H4 (cell line): ENCODE data around the gene CEPT1. TPM values are rescaled to one million over a fixed set of nuclear protein-coding genes. Genes with fewer than 3 reads are reported as not detected.
"Not testable (repeated sequence)": the region's sequence is repeated elsewhere in the genome, so short reads cannot be mapped to it uniquely, and the experiment has no call there.

Experiments
- DNase-seq: peaks from one replicate; pipeline ENCODE4 v3.0.0-alpha.2; 2015; ENCODE audit warnings: low spot score
- total RNA-seq: library from RNA; depleted of rRNA; stranded (reverse); fragments of >200 nt; shearing (Covaris generic); gene quantifications from 2 replicates; pipeline ENCODE4 v1.2.3, GENCODE V29; 2014; rRNA removed

CEPT1 gene
- total RNA-seq, result 43.6 and 47.4 TPM in 2 replicates

- DNase-seq, result peak; percentile 88
Observed at GRCh38 chr1:111139956-111140679, at the start of gene CEPT1, which contains the start of gene DRAM2. Gene CEPT1 (plus strand): TSS chr1:111140223. CDS start chr1:111147715, 7,492 bp downstream. Gene DRAM2 (minus strand): TSS chr1:111140093. CDS start chr1:111131554, 8,539 bp downstream.

DNA sequence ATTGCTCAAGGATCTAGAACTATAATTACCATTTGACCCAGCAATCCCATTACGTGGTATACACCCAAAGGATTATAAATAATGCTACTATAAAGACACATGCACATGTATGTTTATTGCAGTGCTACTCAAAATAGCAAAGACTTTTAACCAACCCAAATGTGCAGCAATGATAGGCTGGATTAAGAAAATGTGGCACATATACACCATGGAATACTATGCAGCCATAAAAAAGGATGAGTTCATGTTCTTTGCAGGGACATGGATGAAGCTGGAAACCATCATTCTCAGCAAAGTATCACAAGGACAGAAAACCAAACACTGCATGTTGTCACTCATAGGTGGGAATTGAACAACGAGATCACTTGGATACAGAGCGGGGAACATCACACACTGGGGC lies 44.6 kb upstream of the CEPT1 start:
- not testable (repeated sequence) for DNase-seq

- DNase-seq, result no peak
Observed at GRCh38 chr1:111097356-111098099, 42.5 kb upstream of the CEPT1 start.

- no peak for DNase-seq
Observed at GRCh38 chr1:111099289-111099688, 40.7 kb upstream of the CEPT1 start.

DNA sequence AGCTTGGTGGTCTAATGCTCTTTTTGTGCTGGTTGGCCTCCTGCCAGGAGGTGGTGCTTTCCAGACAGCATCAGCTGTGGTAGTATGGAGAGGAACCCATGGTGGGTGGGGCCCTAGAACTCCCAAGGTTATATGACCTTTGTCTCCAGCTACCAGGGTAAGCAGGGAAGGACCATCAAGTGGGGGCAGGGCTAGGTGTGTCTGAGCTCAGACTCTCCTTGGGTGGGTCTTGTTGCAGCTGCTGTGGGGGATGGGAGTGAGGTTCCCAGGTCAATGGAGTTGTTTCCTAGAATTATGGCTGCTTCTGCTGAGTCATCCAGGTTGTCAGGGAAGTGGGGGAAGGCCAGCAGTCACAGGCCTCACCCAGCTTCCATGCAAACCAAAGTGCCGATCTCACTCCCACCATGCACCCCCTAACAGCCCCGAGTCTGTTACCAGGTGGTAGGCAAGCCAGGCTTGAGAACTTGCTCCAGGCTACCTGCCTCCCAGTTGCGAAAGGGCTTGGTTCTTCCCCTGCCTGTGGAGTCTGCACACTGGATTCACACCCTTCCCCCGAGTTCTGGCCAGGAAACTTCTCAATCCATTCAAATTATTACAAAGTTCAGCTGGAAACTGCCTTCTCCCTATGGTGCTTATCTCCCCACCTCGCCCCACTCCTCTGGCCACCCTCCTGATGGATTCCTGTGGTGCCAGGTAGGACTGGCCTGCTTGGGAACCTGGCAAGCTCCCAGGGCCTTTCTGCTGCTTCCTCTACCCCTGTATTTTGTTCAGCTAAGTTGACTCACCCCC lies 38.0 kb upstream of the CEPT1 start:
- no peak for DNase-seq

GRCh38 chr1:111104981-111105380 lies 35.0 kb upstream of the CEPT1 start:
- no peak for DNase-seq

- no peak for DNase-seq
Observed at GRCh38 chr1:111110197-111110899, 29.7 kb upstream of the CEPT1 start.

DNA sequence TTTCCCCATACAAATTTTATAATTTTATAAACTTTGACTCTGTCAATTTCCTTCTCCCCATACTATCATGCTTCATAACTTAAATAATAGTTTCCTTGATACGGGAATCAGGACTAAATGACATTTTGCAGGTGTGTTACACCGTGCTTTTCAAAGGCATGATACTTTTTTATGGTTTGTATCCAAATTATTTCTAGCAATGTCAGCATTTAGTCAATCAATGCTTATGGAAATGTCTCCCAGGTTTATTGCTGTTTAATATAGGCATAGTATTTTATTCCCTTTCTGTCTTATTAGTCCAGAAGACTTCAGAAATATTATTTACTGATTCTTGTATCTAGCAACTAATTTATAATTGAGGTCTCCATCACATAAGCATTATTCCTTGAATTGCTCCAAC lies 23.5 kb upstream of the CEPT1 start:
- no peak for DNase-seq

DNA sequence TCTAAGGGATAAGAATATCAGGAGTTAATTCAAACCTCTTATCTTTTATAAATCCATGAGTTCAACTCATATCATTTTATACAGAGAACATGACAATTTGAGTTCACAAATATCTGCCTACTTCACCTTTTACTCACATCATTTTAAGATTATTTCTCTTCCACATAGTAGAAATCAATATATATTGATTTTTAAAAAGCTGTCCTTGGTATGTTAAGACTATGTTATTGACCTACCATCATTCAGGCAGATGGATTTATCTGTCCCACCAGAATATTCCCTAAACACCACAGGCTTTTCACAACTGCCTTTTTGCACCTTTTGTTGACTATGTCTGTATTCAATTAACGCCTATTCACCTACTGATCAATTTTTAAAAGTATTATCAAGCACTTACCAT lies 13.7 kb upstream of the CEPT1 start:
- no peak for DNase-seq

GRCh38 chr1:111127923-111128643 lies 11.9 kb upstream of the CEPT1 start:
- DNase-seq, result no peak

DNA sequence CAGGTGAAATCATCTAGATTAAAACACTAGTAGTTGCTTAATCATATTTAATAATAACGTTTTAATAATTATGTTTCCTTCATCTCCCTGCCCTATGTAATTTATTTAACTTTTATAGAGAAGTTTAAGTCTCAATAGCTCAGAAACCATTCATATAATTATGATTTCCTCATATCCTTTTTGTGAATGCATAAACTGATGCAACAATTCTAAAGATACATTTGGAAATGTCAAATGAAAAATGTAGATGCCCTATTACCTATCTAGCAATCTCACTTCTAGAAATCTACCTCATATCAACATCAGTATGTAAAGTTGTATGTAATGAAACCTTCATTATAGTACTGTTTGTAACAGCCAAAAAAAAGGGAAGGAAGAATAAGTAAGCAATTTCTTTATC lies 10.6 kb upstream of the CEPT1 start:
- no peak for DNase-seq

DNA sequence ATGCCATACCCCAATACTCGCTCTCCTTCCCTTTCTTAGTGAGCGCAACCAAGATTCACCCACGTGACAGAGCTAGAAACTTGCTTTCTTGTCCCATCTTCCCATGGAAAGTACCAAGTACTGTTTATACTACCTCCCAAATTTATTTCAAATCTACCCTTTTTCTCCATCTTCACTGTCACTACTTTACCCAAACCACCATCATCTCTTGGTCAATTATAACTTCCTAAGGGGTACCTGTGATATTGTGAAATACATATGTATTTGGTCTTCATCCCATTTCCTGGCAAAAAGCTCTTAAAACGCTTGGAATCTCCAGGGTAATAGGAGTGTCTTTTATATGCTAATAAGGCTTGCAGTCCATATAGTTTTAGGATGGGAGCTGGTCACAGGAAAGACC lies 8.3 kb upstream of the CEPT1 start:
- DNase-seq, result no peak

DNA sequence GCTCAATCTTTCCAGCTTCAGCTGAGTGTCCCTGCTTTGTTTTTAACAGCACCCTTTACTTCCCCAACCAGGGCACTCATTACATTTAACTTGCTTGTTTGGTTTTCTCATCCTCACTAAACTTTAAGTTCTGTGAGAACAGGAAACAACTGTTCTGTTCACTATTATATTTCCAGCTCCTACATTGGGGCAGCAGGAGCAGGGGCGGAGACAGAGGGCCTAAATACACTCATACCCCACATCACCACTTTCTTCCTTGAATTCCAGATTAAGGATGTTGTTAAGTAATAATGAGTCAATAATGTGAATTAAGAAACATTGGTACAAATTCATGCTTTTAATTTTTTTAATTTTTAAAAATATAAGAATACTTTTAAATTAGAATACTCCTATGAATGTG lies 6.2 kb upstream of the CEPT1 start:
- no peak for DNase-seq

- peak; percentile 51 for DNase-seq
Observed at GRCh38 chr1:111139324-111139955, 583 bp upstream of the CEPT1 start.

DNA sequence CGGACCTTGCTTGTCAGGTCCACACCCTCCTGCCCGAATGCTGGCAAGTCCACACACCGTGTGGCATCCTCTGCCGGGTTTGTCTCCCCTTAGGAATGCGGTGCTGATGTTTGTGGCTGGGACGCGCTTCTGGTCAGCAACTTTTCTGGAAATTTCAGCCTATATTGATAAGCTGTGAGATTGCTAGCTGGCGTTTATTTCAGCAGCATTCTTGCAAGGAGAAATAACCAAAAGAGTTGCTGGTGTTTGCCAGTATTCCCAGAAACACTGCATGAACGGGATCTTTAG lies 601 bp downstream of the CEPT1 start:
- DNase-seq, result peak; percentile 24

- DNase-seq, result no peak
Observed at GRCh38 chr1:111141245-111142220, 1.5 kb downstream of the CEPT1 start.

- no peak for DNase-seq
Observed at GRCh38 chr1:111142356-111142975, 2.4 kb downstream of the CEPT1 start.

- no peak for DNase-seq
Observed at GRCh38 chr1:111145542-111145941, 5.5 kb downstream of the CEPT1 start.
